GM21528 (cell line): Measurements from ENCODE around the gene LGALS1.
A peak's percentile ranks its signal among the peaks of the same experiment; 100 is the strongest.
"Not testable (repeated sequence)": the region's sequence is repeated elsewhere in the genome, so short reads cannot be mapped to it uniquely, and the experiment has no call there.

Source experiments
- ATAC-seq: cut with Tn5 transposase; IDR thresholded peaks from one replicate; pipeline ENCODE4 v1.9.1; 2021; ENCODE audit warnings: mild to moderate bottlenecking, moderate library complexity; ENCODE audit not compliant: unreplicated experiment, low FRiP score

The LGALS1 gene

DNA sequence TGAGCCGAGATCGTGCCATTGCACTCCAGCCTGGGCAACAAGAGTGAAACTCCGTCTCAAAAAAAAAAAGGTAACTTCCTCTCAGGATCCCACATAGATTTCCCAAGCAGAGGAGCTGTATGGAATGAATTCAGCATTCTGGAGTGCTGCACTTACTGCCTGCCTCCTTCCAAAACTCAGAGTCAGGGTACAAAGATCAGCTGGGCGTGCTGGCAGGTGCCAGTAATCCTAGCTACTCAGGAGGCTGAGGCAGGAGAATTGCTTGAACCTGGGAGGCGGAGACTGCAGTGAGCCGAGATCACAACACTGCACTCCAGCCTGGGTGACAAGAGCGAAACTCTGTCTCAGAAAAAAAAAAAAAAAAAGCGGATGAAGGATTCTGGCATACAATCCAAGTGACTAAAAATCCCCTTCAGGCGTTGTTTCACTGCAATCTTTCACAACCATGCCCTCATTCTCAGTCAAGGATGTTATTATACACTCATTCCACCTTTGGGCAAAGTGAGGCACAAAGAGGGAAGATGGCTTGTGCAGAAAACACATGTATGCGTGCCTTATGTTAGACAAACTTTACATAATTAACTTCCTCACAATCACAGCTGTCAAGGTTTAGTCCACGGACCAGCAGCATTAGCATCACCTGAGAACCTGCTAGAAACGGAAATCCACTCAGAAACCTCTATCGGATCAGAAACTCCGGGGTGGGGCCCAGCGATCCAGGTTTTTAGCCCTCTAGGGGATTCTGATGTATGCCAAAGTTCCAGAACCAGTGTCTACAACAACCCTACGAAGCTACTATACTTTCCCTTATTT lies 9.6 kb downstream of the LGALS1 start:
- ATAC-seq: no peak

DNA sequence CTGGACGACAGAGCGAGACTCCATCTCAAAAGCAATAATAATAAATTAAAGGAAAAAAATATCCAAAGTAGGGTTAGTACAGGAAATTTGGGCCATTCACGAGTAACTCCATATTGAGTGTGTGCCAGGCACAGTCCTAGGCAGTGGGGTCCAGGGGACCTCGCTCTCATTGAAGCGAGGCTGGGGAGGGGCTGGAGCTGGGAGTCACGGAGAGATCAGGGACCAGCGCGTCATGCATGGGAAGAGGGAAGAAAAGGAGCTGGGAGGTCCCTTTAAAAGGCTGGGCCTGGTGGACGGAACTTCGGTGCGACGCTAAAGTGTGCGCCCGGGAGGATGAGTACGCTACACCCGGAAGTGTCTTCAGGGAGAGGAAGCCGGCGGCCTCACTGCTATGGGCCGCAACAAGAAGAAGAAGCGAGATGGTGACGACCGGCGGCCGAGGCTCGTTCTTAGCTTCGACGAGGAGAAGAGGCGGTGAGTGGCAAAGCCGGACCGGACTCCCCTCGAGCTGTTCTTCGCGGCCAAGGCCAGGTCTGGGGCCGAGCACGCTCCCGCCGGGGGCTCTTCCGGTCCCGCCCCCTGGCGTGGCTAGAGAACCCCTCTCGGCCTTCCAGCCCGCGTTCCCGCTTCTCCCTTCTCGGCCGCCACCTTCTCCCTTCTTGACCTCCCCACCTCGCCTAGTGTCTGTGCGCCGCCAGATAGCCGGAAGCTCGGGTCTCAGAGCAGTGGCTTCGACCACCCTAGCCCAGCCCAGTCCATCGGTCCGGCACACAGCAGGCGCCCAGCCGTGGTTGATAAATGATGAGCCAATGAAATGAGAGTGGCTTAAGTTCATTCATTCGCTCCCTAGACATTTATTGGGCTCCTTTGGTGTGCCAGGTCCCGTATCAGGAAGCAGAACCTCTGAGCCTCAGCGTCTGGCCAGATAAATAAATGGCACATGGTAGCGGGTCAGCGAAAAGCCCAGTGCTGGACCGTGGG lies 10.9 kb downstream of the LGALS1 start, which contains the start of gene NOL12:
TSS of gene NOL12 (plus strand) at position 342 of the 981 bp plus-strand sequence. CDS start at position 392, 50 bp downstream.
- ATAC-seq: peak; percentile 65

DNA sequence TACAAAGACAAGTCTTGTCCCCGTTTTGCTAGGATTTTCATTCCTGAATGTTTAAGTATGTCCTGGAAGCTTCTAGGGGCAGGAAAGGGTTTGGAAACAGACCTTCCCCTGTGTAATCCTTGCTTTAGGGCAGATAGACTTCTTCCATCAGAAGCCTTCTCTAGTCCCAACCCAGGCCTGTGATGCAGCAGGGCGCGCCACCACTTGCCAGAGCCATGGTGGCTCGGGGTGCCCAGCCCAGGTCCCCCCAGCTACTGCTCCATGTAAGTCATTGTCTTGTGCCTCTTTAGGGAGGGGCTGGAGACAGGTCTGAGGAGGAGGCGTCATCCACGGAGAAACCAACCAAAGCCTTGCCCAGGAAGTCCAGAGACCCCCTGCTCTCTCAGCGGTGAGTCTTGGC lies 15.0 kb downstream of the LGALS1 start:
- no peak for ATAC-seq

- no peak for ATAC-seq
These were observed 15.6 kb downstream of the LGALS1 start for GRCh38 chr22:37690901-37691504.

GRCh38 chr22:37692627-37693285 lies 17.3 kb downstream of the LGALS1 start:
- no peak for ATAC-seq

DNA sequence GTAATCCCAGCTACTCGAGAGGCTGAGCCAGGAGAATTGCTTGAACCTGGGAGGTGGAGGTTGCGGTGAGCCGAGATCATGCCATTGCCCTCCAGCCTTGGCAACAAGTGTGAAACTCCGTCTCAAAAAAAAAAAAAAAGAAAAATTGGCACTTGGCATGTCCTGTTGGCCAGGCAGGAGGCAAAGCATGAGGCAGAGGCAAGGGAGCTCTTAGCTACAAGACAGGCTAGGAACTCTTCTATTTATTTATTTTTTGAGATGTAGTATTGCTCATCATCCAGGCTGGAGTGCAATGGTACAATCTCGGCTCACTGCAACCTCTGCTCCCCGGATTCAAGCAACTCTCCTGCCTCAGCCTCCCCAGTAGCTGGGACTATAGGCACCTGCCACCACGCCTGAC lies 18.7 kb downstream of the LGALS1 start:
- not testable (repeated sequence) for ATAC-seq

- ATAC-seq: not testable (repeated sequence)
These were observed 20.8 kb downstream of the LGALS1 start for GRCh38 chr22:37696260-37696656.

- ATAC-seq: peak; percentile 71
These were observed 21.5 kb downstream of the LGALS1 start, which contains the start of gene TRIOBP for GRCh38 chr22:37696657-37697537. Gene TRIOBP (plus strand): TSS chr22:37697048. CDS start chr22:37701366, 4,318 bp downstream.

- no peak for ATAC-seq
These were observed 22.1 kb downstream of the LGALS1 start for GRCh38 chr22:37697538-37697835.

- ATAC-seq: no peak
These were observed 25.8 kb downstream of the LGALS1 start for GRCh38 chr22:37701141-37701786.

GRCh38 chr22:37703906-37704305 lies 28.5 kb downstream of the LGALS1 start:
- no peak for ATAC-seq

DNA sequence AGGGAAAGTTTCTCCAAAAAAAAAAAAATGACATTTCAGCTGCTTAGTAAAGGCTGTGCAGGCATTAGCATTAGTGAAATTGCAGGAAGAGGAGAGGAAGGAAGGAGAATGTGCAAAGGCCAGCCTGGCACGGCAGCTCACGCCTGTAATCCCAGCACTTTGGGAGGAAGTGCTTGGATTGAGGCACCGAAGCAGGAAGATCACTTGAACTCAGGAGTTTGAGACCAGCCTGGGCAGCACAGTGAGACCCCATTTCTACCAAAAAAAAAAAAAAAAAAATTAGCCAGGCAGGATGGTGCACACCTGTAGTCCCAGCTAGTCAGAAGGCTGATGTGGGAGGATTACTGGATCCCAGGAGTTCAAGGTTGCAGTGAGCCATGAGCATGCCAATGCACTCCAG lies 29.2 kb downstream of the LGALS1 start:
- ATAC-seq: no peak

- no peak for ATAC-seq
These were observed 29.8 kb downstream of the LGALS1 start for GRCh38 chr22:37705205-37705604.

- no peak for ATAC-seq
These were observed 33.4 kb downstream of the LGALS1 start for GRCh38 chr22:37708580-37709444.

- ATAC-seq: no peak
These were observed 34.0 kb downstream of the LGALS1 start for GRCh38 chr22:37709445-37709765.

GRCh38 chr22:37710675-37711074 lies 35.2 kb downstream of the LGALS1 start:
- no peak for ATAC-seq

- no peak for ATAC-seq
These were observed 36.1 kb downstream of the LGALS1 start for GRCh38 chr22:37711490-37711889.

DNA sequence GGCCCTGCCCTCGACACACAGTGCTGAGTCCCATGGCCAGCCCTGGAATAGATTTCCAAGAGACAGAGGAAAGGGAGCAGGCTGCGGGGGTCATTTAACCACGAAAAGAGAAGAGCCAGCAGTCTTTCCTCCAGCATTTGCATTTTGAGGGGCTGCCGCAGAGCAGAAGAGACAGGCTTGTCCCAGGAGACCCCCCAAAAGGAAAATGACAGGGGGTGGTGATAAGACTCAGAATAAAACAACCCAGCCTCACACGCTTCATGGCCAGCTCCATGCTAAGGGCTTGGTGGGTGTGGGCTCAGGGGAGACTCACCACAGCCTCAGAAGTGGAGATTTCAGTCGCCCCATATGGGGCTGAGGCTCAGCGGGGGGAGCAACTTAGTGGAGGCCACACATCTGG lies 38.3 kb downstream of the LGALS1 start:
- no peak for ATAC-seq
